ENCODE measurements around the gene ACTR2. TPM values are rescaled to one million over a fixed set of nuclear protein-coding genes. Genes with fewer than 3 reads are reported as not detected.
A peak's percentile ranks its signal among the peaks of the same experiment; 100 is the strongest.
"Not testable (repeated sequence)": the region's sequence is repeated elsewhere in the genome, so short reads cannot be mapped to it uniquely, and the experiment has no call there.

The ACTR2 gene
- 100 to 1,000 TPM in 2 of 6 donors, 10 to 100 TPM in 4; 47.2 to 115 (median 70.9) TPM for total RNA-seq
- polyA plus RNA-seq: 10 to 100 TPM; 19.8 to 36.6 TPM

DNA sequence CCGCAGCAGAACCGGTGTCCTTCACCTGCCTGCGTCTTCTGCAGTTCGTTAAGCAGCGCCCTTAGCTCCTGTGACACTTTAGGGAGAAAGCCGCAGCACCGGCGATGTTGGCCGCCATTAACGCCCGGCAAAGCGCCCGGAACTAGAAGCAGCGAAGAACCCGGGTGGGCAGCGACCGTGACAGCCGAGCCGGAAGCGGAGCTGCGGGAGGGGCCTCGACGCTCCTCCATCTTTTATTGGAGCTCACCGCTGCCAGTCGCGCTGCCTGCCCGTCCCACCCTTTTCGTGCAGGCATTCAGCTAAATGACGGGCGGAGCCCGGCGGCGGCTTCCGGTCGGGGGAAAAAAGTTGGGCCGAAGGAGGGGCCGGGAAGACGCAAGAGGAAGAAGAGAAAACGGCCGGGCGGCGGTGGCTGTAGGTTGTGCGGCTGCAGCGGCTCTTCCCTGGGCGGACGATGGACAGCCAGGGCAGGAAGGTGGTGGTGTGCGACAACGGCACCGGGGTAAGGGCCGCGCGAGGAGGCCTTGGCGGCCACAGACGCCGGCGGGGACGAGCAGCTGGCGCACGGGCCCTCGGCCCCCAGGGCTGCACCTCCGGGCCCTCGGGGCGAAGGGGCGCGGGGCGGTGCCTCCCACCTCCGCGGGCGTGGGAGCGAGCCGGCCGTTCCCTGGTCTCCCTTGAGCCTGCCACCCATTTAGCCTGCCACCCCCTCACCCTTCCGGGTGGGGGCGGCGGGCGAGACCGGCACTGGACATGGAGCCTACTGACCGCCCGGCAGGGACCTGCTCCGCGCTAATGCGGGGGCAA lies at the start of gene ACTR2:
TSS of gene ACTR2 (plus strand) at position 376 of the 807 bp plus-strand sequence. CDS start at position 455, 79 bp downstream.
- peak within 1 kb of the TSS; percentile 89 to 99 (median 94) for H3K27ac ChIP-seq
- peak; percentile 97 to 99 (median 98) for ATAC-seq
- DNase-seq: peak; percentile 94 to 98 (median 96)
- intact Hi-C loops (cut with DNase I): no loop called here
- H3K4me3 ChIP-seq: peak within 1 kb of the TSS; percentile 85 to 100 (median 96)
- H3K9me3 ChIP-seq: no peaks in the 10 kb centered on the region
- no peaks in the 10 kb centered on the region for H3K36me3 ChIP-seq
- TF ChIP-seq, protein P1, sequence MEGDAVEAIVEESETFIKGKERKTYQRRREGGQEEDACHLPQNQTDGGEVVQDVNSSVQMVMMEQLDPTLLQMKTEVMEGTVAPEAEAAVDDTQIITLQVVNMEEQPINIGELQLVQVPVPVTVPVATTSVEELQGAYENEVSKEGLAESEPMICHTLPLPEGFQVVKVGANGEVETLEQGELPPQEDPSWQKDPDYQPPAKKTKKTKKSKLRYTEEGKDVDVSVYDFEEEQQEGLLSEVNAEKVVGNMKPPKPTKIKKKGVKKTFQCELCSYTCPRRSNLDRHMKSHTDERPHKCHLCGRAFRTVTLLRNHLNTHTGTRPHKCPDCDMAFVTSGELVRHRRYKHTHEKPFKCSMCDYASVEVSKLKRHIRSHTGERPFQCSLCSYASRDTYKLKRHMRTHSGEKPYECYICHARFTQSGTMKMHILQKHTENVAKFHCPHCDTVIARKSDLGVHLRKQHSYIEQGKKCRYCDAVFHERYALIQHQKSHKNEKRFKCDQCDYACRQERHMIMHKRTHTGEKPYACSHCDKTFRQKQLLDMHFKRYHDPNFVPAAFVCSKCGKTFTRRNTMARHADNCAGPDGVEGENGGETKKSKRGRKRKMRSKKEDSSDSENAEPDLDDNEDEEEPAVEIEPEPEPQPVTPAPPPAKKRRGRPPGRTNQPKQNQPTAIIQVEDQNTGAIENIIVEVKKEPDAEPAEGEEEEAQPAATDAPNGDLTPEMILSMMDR (IDR thresholded peaks at IDR 0.05): no peak
- 0% methylated on average over 52 to 82 of the region's 82 CpGs for WGBS, 2 donors
- H3K27me3 ChIP-seq: no peaks in the 10 kb centered on the region
- peak; percentile 51 for FAIRE-seq
- H3K4me1 ChIP-seq: peaks cover 8 to 30% (median 9%) of the 10 kb centered on the region in 3 donors

DNA sequence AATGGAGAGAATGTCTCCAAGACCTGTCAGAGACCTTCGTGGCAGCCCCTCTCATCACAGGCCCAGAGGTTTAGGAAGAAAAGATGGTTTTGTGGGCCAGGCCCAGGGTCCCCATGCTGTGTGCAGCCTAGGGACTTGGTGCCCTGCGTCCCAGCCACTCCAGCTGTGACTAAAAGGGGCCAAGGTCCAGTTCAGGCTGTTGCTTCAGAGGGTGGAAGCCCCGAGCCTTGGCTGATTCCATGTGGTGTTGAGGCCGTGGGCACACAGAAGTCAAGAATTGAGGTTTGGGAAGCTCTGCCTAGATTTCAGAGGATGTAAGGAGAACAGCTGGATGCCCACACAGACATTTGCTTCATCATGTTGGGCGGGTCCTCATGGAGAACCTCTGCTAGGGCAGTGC lies 45.1 kb upstream of the ACTR2 start:
- Histone ChIP-seq H3K36me3 (no peaks in the 10 kb centered on the region), H3K4me3 (no peak overlapping the region), H3K27me3 (no peaks in the 10 kb centered on the region), H3K9me3 (no peaks in the 10 kb centered on the region), H3K27ac (no peak overlapping the region), H3K4me1 (peaks cover 0 to 3% (median 0%) of the 10 kb centered on the region in 3 donors)
- intact Hi-C loops (cut with DNase I): loop anchor here in 2 of 3 donors (10.0 kb wide), 1 partner anchor 268 kb away; no protein-coding TSS in a partner anchor
- 78 to 84% methylated on average over 5 of the region's 5 CpGs for WGBS, 2 donors
- ATAC-seq: no peak
- TF ChIP-seq, protein P1 (IDR thresholded peaks at IDR 0.05): no peak
- no peak for FAIRE-seq
- DNase-seq: no peak

DNA sequence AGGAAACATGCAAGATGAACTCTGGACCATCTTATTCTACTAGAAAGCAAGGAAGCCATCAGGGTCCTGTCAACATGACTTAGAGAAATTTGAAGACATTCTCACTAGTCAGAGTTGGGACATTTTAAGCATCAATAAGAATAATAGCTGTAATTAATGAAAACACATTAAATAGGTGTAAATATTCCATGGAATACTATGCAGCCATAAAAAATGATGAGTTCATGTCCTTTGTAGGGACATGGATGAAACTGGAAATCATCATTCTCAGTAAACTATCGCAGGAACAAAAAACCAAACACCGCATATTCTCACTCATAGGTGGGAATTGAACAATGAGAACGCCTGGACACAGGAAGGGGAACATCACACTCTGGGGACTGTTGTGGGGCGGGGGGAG lies 44.2 kb upstream of the ACTR2 start:
- H3K27ac ChIP-seq, H3K4me3 ChIP-seq, DNase-seq, H3K36me3 ChIP-seq, FAIRE-seq, H3K4me1 ChIP-seq, H3K27me3 ChIP-seq, ATAC-seq, H3K9me3 ChIP-seq: not testable (repeated sequence)
- 82 to 87% methylated on average over 4 of the region's 4 CpGs for WGBS, 2 donors
- intact Hi-C loops (cut with DNase I): loop anchor here in 2 of 3 donors (10.0 kb wide), 1 partner anchor 269 kb away; no protein-coding TSS in a partner anchor

DNA sequence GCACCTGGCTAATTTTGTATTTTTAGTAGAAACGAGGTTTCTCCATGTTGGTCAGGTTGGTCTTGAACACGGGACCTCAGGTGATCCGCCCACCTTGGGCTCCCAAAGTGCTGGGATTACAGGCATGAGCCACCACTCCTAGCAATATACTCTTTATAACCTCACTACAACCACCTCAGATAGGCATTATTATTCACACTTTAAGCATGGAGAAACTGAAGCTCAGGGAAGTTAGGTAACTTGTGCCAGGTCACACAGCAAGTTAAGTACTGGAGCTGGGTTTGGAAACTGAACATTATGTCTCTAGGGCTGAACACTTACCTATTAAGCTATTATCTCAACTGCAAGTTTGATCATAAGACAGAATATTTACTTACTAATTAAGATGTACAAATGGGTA lies 42.6 kb upstream of the ACTR2 start:
- intact Hi-C loops (cut with DNase I): loop anchor here in 2 of 3 donors (10.0 kb wide), 1 partner anchor 270 kb away; no protein-coding TSS in a partner anchor
- DNase-seq (no peak), FAIRE-seq (no peak), ATAC-seq (no peak)
- TF ChIP-seq, protein P1 (IDR thresholded peaks at IDR 0.05): no peak
- H3K4me3 ChIP-seq: no peak overlapping the region
- WGBS, 2 donors: 84 to 97% methylated on average over 3 of the region's 3 CpGs
- peaks cover 0 to 3% (median 0%) of the 10 kb centered on the region in 3 donors for H3K4me1 ChIP-seq
- H3K36me3 ChIP-seq: no peaks in the 10 kb centered on the region
- no peaks in the 10 kb centered on the region for H3K27me3 ChIP-seq
- H3K9me3 ChIP-seq: no peaks in the 10 kb centered on the region
- H3K27ac ChIP-seq: no peak overlapping the region

DNA sequence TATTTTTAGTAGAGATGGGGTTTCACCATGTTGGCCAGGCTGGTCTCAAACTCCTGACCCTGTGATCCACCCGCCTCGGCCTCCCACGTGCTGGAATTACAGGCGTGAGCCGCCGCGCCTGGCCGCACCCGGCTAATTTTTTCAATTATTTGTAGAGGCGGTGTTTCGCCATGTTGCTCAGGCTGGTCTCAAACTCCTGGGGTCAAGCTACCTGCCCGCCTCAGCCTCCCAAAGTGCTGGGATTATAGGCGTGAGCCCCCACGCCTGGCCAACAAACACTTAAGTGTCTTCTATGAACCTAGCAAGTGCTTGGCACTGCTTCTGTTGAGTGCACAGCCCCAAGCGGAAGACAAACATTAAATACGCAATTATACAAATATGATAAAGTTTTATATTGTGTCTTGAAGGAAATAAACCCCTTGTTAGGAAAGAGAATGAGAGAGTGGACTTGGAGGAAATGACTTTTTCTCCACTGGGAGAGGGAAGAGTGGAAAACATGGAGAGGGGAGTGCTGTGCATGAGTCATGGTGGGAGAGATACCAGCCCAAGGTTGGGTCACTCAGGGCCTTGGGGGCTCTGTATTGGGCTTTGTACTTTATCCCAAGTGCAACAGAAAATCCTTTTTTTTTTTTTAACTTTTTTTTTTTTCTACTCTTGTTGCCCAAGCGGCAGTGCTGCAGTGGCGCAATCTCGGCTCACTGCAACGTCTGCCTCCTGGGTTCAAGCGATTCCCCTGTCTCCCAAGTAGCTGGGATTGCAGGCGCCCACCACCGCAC lies 41.4 kb upstream of the ACTR2 start:
- 88 to 92% methylated on average over 23 of the region's 23 CpGs for WGBS, 2 donors

More for the DNA sequence above, 41.4 kb upstream of the ACTR2 start:
- peaks cover 0 to 3% (median 0%) of the 10 kb centered on the region in 3 donors for H3K4me1 ChIP-seq
- no peaks in the 10 kb centered on the region for H3K36me3 ChIP-seq
- intact Hi-C loops (cut with DNase I): loop anchor here in 2 of 3 donors (10.0 kb wide), 1 partner anchor 271 kb away; no protein-coding TSS in a partner anchor
- no peak overlapping the region for H3K4me3 ChIP-seq
- H3K27ac ChIP-seq: no peak overlapping the region
- no peaks in the 10 kb centered on the region for H3K9me3 ChIP-seq
- ATAC-seq (peak in 2 of 4 donors; percentile 4 to 13), FAIRE-seq (no peak), DNase-seq (no peak)
- TF ChIP-seq, protein P1 (IDR thresholded peaks at IDR 0.05): no peak
- H3K27me3 ChIP-seq: no peaks in the 10 kb centered on the region
